HEK293 (cell line): ENCODE data around the gene HOXA3.
A peak's percentile ranks its signal among the peaks of the same experiment; 100 is the strongest.

ENCODE experiments used
- CTCF ChIA-PET: fragments of 350-600 bp; formaldehyde crosslinking; extraction: SDS; loops from one replicate; lab custom pipeline; 2021; ENCODE audit warnings: antibody characterized with exemption; lab: Yijun Ruan, JAX
- POLR2A ChIA-PET: fragments of 300-600 bp; formaldehyde crosslinking; extraction: SDS; loops from one replicate; lab custom pipeline; 2020; ENCODE audit warnings: antibody characterized with exemption, inconsistent platforms; lab: Yijun Ruan, JAX
- H3K27ac ChIP-seq: fragments of 200-500 bp; sonication (Bioruptor generic); 2 replicates; pipeline ENCODE4 v1.5.1; 2014; ENCODE audit warnings: low read depth, low read length, control low read depth, inconsistent platforms; ENCODE audit errors: extremely low read depth
- H3K36me3 ChIP-seq, 2 experiments: fragments of 200-500 bp in 1 of 2; sonication (Bioruptor generic) in 1 of 2; 1 replicate in 1 of 2; 2 replicates in 1 of 2; pipeline ENCODE4 v1.5.1; 2014 to 2017; ENCODE audit warnings: inconsistent platforms in 2 of 2, low read length in 2 of 2; ENCODE audit not compliant: control insufficient read depth in 2 of 2, insufficient read depth in 1 of 2
- H3K4me1 ChIP-seq: fragments of 200-500 bp; sonication (Bioruptor generic); 2 replicates; pipeline ENCODE4 v1.5.1; 2014; ENCODE audit warnings: mild to moderate bottlenecking, low read length, inconsistent platforms; ENCODE audit not compliant: control insufficient read depth, insufficient read depth
- H3K4me3 ChIP-seq: 2 replicates; pipeline ENCODE4 v1.5.1; 2011; ENCODE audit warnings: low read depth, mild to moderate bottlenecking, control low read depth, low read length, moderate library complexity
- H3K9me3 ChIP-seq: fragments of 200-500 bp; sonication (Bioruptor generic); 2 replicates; pipeline ENCODE4 v1.5.1; 2014; ENCODE audit warnings: low read depth, low read length, inconsistent platforms; ENCODE audit not compliant: control insufficient read depth, insufficient read depth
- CTCF ChIP-seq: fragments of 450-650 bp; formaldehyde crosslinking; IDR thresholded peaks from 2 replicates; pipeline ENCODE4 v1.5.1; 2016; ENCODE audit warnings: missing biosample characterization, missing genetic modification characterization
- KLF9 ChIP-seq: fragments of 450-650 bp; formaldehyde crosslinking; IDR thresholded peaks from 2 replicates; pipeline ENCODE4 v1.5.1; 2016; ENCODE audit warnings: missing biosample characterization, missing genetic modification characterization, low read depth
- MEIS1 ChIP-seq: sonication (generic); formaldehyde crosslinking; IDR thresholded peaks from 2 replicates; pipeline ENCODE4 v1.8.1; 2022; ENCODE audit warnings: missing genetic modification reagents, mild to moderate bottlenecking, borderline replicate concordance
- PRDM1 ChIP-seq: fragments of 450-650 bp; formaldehyde crosslinking; IDR thresholded peaks from 2 replicates; pipeline ENCODE4; 2016; ENCODE audit warnings: missing biosample characterization, missing genetic modification characterization
- PRDM10 ChIP-seq: fragments of 450-650 bp; formaldehyde crosslinking; IDR thresholded peaks from 2 replicates; pipeline ENCODE4 v1.5.1; 2016; ENCODE audit warnings: missing biosample characterization, missing genetic modification characterization
- ZIC2 ChIP-seq: fragments of 450-650 bp; formaldehyde crosslinking; IDR thresholded peaks from 2 replicates; pipeline ENCODE4 v1.5.1; 2016; ENCODE audit warnings: missing biosample characterization, missing genetic modification characterization
- ZNF248 ChIP-seq: fragments of 450-650 bp; formaldehyde crosslinking; IDR thresholded peaks from 2 replicates; pipeline ENCODE4 v1.5.1; 2017; ENCODE audit warnings: missing biosample characterization, missing genetic modification characterization
- ZNF501 ChIP-seq: fragments of 450-650 bp; formaldehyde crosslinking; IDR thresholded peaks from 2 replicates; pipeline ENCODE4 v1.5.1; 2016; ENCODE audit warnings: missing biosample characterization, missing genetic modification characterization
- ZNF660 ChIP-seq: fragments of 450-650 bp; IDR thresholded peaks from 2 replicates; pipeline ENCODE4 v1.5.1; 2018; ENCODE audit warnings: missing biosample characterization, mild to moderate bottlenecking, missing genetic modification characterization
- TF ChIP-seq, protein P1 (sequence below): fragments of 450-650 bp; formaldehyde crosslinking; IDR thresholded peaks from 2 replicates; pipeline ENCODE4 v1.5.1; 2017; ENCODE audit warnings: missing biosample characterization, missing genetic modification characterization
- TF ChIP-seq, protein P2 (sequence below): fragments of 450-650 bp; formaldehyde crosslinking; conservative IDR thresholded peaks from 2 replicates; pipeline ENCODE4 v1.5.1; 2016; ENCODE audit warnings: low read depth, missing biosample characterization, missing genetic modification characterization

The HOXA3 gene

DNA sequence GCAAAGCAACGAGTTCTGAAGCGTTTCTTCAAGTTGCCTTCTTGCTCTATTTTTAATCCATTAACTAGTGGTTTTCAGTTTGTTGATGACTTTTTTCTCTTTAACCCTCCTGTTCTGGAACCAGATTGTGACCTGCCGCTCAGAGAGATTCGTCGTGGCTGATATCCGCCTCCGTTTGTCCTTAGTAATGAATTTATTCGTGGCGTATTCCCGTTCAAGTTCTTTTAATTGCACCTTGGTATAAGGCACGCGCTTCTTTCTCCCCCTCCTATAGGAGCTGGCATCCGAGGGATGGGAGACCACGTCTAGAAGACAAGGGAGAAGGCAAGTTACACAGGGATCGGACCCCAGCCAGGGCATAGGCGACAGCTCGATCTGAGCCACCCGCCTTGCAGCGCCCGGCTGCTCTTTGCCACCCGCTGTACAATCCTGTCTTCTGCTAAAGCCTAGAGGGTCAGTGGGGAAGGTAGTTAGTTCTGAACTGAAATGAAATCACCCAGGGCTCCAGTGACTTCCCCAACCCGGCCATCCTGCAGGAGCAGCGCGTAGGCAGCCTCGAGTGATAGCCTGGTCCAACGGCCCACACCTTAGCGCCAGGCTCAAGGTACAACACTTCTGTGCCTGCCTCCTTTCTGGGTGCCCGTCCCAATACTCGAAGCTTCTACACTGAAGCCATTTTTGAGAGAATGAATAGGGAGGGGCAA, 45.9 kb upstream of the HOXA3 start (continued):
- peak; percentile 74 for TF ChIP-seq PRDM10 (tag by site-specific recombination)

GRCh38 chr7:27197137-27198042, 45.0 kb upstream of the HOXA3 start:
- Histone ChIP-seq H3K36me3 (peaks cover 8 to 14% of the 10 kb centered on the region in 2 experiments; a peak in 2 of 3 replicates), H3K4me1 (peaks cover 20% of the 10 kb centered on the region), H3K9me3 (no peaks in the 10 kb centered on the region), H3K4me3 (peak overlapping the region; percentile 89), H3K27ac (peak overlapping the region; percentile 92)
- TF ChIP-seq, protein P1, sequence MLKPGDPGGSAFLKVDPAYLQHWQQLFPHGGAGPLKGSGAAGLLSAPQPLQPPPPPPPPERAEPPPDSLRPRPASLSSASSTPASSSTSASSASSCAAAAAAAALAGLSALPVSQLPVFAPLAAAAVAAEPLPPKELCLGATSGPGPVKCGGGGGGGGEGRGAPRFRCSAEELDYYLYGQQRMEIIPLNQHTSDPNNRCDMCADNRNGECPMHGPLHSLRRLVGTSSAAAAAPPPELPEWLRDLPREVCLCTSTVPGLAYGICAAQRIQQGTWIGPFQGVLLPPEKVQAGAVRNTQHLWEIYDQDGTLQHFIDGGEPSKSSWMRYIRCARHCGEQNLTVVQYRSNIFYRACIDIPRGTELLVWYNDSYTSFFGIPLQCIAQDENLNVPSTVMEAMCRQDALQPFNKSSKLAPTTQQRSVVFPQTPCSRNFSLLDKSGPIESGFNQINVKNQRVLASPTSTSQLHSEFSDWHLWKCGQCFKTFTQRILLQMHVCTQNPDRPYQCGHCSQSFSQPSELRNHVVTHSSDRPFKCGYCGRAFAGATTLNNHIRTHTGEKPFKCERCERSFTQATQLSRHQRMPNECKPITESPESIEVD (tag by site-specific recombination): peak; percentile 51; the same call in 1 of the 2 replicates
- TF ChIP-seq KLF9 (tag by site-specific recombination) (no peak), ZNF501 (no peak), PRDM1 (tag by site-specific recombination) (peak; percentile 47; the same call in 1 of the 2 replicates), ZNF248 (no peak), ZNF660 (tag by site-specific recombination) (no peak), CTCF (tag by site-specific recombination) (no peak), MEIS1 (CRISPR knock-in tag) (no peak), ZIC2 (tag by site-specific recombination) (no peak)
- TF ChIP-seq, protein P2, sequence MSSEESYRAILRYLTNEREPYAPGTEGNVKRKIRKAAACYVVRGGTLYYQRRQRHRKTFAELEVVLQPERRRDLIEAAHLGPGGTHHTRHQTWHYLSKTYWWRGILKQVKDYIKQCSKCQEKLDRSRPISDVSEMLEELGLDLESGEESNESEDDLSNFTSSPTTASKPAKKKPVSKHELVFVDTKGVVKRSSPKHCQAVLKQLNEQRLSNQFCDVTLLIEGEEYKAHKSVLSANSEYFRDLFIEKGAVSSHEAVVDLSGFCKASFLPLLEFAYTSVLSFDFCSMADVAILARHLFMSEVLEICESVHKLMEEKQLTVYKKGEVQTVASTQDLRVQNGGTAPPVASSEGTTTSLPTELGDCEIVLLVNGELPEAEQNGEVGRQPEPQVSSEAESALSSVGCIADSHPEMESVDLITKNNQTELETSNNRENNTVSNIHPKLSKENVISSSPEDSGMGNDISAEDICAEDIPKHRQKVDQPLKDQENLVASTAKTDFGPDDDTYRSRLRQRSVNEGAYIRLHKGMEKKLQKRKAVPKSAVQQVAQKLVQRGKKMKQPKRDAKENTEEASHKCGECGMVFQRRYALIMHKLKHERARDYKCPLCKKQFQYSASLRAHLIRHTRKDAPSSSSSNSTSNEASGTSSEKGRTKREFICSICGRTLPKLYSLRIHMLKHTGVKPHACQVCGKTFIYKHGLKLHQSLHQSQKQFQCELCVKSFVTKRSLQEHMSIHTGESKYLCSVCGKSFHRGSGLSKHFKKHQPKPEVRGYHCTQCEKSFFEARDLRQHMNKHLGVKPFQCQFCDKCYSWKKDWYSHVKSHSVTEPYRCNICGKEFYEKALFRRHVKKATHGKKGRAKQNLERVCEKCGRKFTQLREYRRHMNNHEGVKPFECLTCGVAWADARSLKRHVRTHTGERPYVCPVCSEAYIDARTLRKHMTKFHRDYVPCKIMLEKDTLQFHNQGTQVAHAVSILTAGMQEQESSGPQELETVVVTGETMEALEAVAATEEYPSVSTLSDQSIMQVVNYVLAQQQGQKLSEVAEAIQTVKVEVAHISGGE (tag by site-specific recombination): no peak
- CTCF ChIA-PET: interaction anchor here (1.0 to 3.0 kb wide), 2 partner anchors 584 to 823 kb away, joined by 4 to 11 read pairs; no protein-coding TSS in a partner anchor
- POLR2A ChIA-PET: interaction anchor here (3.7 kb wide), 1 partner anchor 12 kb away, joined by 36 read pairs; the partner anchor contains the start of gene HOXA11
